ENCODE data around the gene HORMAD2. TPM values are rescaled to one million over a fixed set of nuclear protein-coding genes. Genes with fewer than 3 reads are reported as not detected.

HORMAD2 gene
- total RNA-seq, 1 donor from 2014 or later = not detected

Other genes starting within 250 kb of the HORMAD2 start
- gene ASCC2, start 242.2 kb upstream of the HORMAD2 start, total RNA-seq = 58.6 TPM
- 31.3 TPM for gene MTMR3, start 197.3 kb upstream of the HORMAD2 start, total RNA-seq
- 0.24 TPM for gene LIF, start 166.3 kb downstream of the HORMAD2 start, total RNA-seq
- 0.28 TPM for gene OSM, start 186.4 kb downstream of the HORMAD2 start, total RNA-seq
- gene CASTOR1, start 209.0 kb downstream of the HORMAD2 start, total RNA-seq = 43.7 TPM
- 44.5 TPM for gene TBC1D10A, start 246.5 kb downstream of the HORMAD2 start, total RNA-seq

All from esophagus mucosa (tissue), 1 donor.